DND-41 (cell line): ENCODE results near the gene SF3B5.

ENCODE experiments used
- CTCF ChIP-seq: IDR thresholded peaks from 2 replicates; pipeline ENCODE4 v1.5.1; 2012; ENCODE audit warnings: borderline replicate concordance, low read length, moderate library complexity, mild to moderate bottlenecking; ENCODE audit not compliant: poor library complexity, severe bottlenecking; ENCODE audit errors: extremely low read depth
- EZH2 ChIP-seq: IDR thresholded peaks from 3 replicates; pipeline ENCODE4 v1.6.1; 2012; ENCODE audit warnings: borderline replicate concordance, low read depth, mild to moderate bottlenecking, moderate library complexity, low read length, inconsistent platforms; ENCODE audit not compliant: severe bottlenecking

GRCh38 chr6:144134176-144134575, 38.8 kb upstream of the SF3B5 start:
- TF ChIP-seq CTCF (no peak), EZH2 (no peak)
